HG03354 (cell line): ENCODE data around the gene ZNF423.
A peak's percentile ranks its signal among the peaks of the same experiment; 100 is the strongest.
"Not testable (repeated sequence)": the region's sequence is repeated elsewhere in the genome, so short reads cannot be mapped to it uniquely, and the experiment has no call there.

Source experiments
- ATAC-seq: cut with Tn5 transposase; IDR thresholded peaks from one replicate; pipeline ENCODE4 v1.9.1; 2021; ENCODE audit warnings: mild to moderate bottlenecking; ENCODE audit not compliant: unreplicated experiment, poor library complexity, severe bottlenecking

ZNF423 gene

DNA sequence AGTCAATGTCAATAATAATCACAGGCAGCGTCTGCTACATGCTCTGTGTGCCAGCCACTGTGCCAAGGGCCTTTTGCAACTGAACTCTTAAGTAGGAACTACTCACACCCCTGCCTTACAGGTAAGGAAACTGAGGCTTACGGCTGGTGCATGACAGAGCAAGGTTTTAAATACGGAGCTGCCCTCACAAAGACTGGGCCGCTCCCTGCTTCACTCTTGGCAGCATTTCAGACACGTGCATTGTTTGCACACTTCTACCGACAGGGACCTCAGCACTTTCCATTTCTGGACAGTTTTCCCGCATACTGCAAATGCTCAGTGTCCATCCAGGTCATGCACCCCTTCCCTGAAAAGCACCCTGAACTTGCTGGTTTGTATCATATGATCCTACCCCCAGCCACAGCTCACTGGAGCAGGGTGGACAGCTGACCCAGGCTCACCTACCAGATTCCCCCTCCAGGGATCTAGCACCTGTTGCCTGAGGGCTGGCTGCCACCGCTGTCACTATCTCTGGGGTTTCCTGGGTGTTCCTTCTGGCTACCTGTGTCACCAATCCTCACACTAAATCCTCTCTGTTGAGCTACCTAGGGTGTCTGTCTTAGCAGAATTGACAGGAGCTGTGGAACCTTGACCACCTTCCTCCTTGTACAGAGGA, 339.4 kb downstream of the ZNF423 start:
- no peak for ATAC-seq

GRCh38 chr16:49515861-49516260, 340.1 kb downstream of the ZNF423 start:
- ATAC-seq = no peak

DNA sequence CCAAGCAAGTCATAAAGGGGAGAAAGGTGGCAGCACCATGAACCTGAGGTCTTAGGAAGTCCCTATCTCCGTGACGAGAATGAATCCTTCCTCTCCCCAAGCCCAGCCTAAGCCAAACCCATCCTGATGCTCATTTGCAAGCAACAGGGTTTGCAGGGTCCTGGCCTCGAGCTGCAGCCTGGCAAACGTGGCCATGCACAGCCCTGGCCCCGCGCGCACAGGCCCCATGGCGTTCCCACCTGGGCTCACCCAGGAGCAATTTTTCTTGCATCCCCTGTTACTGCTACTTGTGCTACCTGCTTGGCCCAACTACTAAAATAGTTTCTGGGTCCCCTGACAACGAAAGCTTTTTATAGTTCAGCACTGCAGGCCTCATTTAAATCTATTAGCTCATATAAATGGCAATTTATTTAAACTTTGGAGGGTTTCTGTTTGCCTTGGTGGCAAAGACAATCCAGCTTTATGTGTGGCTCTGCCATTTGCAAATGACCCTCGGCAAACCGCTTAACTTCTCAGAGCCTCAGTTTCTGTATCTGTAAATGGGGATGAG, 340.8 kb downstream of the ZNF423 start:
- ATAC-seq = no peak

GRCh38 chr16:49514073-49514980, 341.6 kb downstream of the ZNF423 start:
- ATAC-seq = no peak

DNA sequence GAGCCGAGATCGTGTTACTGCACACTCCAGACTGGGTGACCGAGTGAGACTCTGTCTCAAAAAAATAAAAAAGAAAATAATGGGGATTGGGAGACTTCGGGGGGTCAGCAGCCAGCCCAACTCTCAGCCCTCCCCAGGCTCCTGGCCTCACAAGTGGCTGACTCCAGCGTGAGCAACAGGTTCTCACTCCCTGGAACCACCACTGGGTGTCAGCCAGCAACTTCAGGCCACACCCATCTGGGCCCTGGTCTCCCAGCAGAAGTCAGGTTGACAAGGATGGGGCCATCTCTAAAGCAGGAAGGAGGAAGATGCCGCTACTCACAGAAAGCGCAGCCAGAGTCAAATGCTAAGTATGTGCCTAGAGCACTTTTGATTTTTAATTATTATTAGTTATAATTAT, 342.9 kb downstream of the ZNF423 start:
- ATAC-seq = no peak

DNA sequence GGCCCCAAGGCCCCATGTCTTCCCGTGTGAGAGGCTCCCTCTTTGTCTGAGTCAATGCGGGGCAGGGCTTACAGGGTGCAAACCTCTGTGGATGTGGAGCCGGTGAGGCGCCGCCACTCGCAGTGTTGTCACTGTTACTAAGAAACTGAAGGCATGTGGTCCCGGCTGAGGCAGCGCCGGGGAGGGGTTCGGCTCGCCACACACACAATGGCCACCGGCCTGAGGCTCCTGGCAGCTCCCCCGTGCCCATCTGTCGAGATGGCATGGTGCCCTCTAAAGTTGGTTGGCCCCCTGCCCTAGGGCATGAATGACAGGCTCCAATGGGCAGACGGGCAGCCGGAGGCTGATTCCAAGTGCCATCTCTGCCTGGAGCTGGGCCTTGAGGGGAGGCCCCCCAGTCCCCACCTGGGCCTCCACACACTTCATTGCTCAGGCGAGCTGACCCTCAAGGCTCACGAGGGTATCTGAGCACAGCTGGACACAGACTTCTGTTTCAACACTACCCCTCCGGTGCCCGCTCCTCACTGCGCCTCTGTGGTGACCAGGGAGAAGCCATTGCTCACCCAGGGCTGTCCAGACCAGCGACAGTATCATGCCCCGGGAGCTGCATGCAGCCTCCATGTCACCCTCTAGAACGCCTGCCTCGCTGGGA, 345.1 kb downstream of the ZNF423 start:
- ATAC-seq = no peak

- ATAC-seq = no peak
Observed at GRCh38 chr16:49510141-49510540, 345.8 kb downstream of the ZNF423 start.

- not testable (repeated sequence) for ATAC-seq
Observed at GRCh38 chr16:49506058-49507013, 349.6 kb downstream of the ZNF423 start.

DNA sequence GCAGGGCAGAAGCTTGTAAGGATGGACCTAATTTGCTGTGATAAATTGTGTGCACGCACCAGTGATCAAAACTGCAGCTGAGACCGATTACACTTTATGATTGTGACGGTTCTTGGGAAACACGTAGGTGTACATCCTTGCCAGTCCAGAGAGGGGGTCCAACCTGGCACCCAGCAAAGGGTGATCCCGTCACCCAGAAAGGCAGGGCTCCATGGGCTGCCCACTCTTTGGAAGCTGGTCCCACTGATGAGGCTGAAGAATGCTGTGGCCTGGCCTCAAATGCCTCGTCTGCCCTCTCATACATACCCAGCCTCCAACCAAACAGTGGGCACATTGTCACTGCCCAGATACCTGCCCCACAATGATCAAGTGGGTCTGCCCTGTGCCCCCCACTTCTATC, 350.4 kb downstream of the ZNF423 start:
- ATAC-seq = no peak

- no peak for ATAC-seq
Observed at GRCh38 chr16:49504626-49505025, 351.3 kb downstream of the ZNF423 start.

- no peak for ATAC-seq
Observed at GRCh38 chr16:49504023-49504364, 351.9 kb downstream of the ZNF423 start.

GRCh38 chr16:49503256-49504022, 352.5 kb downstream of the ZNF423 start:
- ATAC-seq = peak; percentile 89

DNA sequence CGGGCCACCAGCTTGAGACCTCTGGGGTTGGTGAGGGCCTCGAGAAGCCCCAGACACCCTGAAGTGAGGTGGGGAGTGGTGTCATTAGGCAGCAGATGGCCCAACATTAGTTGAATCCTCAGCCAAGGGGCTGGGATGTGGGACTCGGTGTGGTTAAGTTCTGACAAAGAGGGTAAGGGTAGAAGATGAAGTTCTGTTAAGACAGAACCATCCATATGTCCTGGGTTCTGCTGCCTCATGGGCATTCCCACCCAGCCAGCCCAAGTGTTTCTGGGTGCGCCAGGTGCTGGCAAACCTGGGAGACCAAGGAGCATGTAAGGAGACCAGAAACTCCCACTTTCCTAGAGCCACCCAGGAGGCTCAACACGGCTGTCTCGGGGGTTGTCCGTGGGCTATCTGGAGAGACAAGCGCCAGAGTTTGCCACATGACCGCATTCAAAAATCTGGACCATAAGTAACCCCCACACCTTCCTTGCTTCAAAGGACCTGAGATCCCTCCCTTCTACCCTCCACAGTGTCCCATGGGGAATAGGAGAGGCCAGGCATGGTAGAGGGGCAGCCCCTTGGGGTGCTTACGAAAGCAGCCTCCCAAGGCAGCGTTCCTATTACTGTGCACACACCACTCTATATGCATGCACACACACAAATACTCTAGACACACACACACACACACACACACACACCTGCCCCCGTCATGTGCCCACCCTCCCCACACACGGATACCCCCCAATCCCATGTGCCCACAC, 353.6 kb downstream of the ZNF423 start:
- no peak for ATAC-seq

- no peak for ATAC-seq
Observed at GRCh38 chr16:49499869-49500610, 355.9 kb downstream of the ZNF423 start.

DNA sequence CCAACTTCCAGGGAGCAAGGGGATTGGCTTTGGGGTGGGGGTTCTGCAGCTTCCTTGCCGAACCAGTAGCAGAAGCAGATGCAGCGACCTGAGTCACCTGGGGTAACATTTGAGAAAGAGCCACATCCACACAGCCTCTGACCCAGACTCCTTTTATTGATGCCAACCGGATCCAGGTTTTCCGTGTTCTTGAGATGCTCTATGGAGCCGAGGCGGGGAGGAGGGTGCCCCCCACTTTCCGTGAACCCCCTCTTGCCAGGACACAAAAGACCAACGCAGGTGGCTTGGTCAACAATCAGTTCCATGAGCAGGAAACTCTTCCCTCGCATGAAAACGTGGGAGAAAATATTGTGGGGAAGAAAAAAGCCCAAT, 356.5 kb downstream of the ZNF423 start:
- ATAC-seq = no peak

- no peak for ATAC-seq
Observed at GRCh38 chr16:49498666-49499413, 357.1 kb downstream of the ZNF423 start.

GRCh38 chr16:49498264-49498663, 357.6 kb downstream of the ZNF423 start:
- ATAC-seq = no peak
